T-helper 1 cell (primary cell): ENCODE data around the gene WRAP73.

Experiments used
- DNase-seq, 5 donors: peaks; one replicate each; pipeline ENCODE4 v3.0.0-alpha.2; 2012 to 2020

Gene WRAP73

DNA sequence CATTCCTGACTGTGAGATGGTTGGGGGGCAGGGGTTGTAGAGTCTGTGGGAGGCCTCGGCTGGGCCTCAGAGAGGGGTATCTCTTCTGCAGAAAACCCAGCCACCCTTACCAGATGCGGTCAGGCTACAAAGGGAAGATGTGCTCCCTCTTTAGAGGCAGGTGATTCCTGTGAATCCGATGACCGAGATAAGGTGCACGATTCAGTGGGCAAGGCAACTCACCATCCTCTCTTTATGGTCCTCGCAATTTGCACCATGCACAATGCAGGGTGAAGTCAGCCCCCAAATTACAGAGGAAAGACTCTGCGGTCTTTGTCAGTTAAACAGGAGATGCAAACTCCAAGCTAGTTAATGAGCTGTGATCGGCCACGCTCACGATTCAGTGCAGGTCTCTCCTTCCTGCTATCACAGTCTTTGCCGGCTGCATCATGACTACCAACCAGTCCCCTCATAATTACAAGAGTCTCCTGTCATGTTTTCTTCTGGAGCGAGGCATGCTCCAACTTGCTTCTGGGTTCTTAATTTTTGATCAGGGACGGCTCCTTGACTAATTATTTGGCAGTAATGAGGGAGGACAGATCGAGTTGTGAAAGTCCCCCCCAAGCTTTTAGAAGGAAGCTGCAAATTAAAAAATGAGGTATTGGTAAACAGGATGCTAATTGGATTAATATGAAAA lies 14.9 kb upstream of the WRAP73 start:
- DNase-seq, result no peak

GRCh38 chr1:3663999-3664699 lies 14.2 kb upstream of the WRAP73 start:
- no peak for DNase-seq

- no peak for DNase-seq
Measured at GRCh38 chr1:3662080-3662671, 12.3 kb upstream of the WRAP73 start.

DNA sequence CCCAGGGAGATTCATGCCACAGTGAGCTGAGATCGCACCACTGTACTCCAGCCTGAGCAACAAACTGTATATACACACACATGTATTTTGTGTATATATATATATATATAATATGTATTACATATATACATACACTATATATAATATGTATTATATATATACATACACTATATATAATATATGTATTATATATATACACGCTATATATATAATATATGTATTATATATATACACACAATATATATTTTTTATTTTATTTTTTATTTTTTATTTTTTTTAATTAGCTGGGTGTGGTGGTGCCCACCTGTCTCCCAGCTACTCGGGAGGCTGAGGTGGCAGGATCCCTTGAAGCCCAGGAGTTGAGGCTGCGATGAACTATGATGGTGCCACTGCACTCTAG lies 11.7 kb upstream of the WRAP73 start:
- DNase-seq, result no peak

- DNase-seq, result no peak
Measured at GRCh38 chr1:3660704-3661103, 10.8 kb upstream of the WRAP73 start.

GRCh38 chr1:3659093-3659492 lies 9.2 kb upstream of the WRAP73 start:
- no peak for DNase-seq

DNA sequence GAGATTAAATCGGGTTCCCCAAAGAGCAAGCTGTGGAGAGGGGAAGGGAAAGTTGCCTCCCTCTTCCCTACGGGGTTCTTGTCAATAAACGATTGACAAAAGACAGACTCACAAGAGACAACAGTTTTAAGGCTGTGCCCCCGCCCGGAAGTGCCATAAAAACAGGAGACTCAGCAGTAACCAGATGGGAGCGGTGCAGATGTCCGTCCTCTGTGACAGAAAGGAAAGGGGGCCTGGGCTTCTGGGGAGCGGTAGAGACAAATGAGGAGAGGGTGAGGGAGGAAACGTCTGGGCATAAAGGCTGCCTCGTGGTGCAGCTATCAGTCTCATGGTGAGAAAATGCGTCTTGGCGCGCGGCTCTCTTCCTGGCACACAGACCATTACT lies 8.3 kb upstream of the WRAP73 start:
- no peak for DNase-seq

- DNase-seq, result no peak
Measured at GRCh38 chr1:3657578-3658230, 7.8 kb upstream of the WRAP73 start.

- DNase-seq, result no peak
Measured at GRCh38 chr1:3657096-3657475, 7.2 kb upstream of the WRAP73 start.

GRCh38 chr1:3656450-3657095 lies 6.7 kb upstream of the WRAP73 start:
- DNase-seq, result peak in 1 of 5 donors; percentile 51

- no peak for DNase-seq
Measured at GRCh38 chr1:3654549-3655281, 4.8 kb upstream of the WRAP73 start.

- DNase-seq, result no peak
Measured at GRCh38 chr1:3653286-3653618, 3.3 kb upstream of the WRAP73 start.

- DNase-seq, result no peak
Measured at GRCh38 chr1:3652548-3653285, 2.8 kb upstream of the WRAP73 start.

GRCh38 chr1:3651930-3652547 lies 2.1 kb upstream of the WRAP73 start, which contains the start of gene TP73:
Gene TP73, plus strand, starts transcription at chr1:3652516. Its CDS starts 29,850 bp downstream, at chr1:3682366.
- DNase-seq, result no peak

DNA sequence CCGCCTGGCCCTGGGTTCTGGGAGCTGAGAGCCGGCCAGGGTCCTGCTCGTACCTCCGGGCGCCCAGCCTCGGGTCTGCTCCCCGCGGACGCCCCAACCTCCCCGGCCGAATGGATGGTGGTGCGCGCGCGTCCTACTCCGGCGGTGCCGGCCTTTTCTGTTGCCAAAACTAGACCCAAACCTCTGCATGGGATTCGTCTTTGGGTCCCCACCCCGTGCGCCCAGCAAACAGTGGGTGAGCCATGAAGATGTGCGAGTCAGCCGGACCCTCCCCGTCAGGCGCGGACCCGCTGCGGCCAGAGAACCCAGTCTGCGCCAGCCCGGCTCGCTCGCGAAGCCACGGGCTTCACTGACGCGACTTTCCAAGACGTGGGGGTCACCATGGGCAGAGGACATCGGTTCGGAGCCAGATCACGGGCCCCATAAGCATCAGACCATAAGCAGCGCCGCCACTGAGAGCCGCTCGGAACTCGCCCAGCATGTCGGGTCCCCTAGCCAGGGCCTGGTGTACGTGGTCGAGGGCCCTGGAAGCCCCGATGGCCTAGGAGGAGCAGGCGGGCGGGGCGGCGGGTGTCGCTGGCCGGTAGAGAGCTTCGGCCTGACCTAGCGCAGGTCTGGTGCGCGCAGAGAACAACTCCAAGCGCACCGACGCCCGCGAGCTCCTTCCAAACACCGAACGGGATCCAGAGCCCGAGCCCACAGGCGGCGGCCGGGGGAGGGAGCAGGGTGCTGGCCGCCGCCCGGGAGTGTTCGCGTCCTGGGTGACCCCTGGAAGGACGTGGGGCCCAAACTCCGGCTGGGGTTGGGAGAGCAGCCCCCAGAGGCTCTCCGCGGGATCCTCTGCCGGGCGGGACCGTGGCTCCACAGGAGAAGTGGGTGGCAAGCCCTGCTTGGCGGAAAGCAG lies 1.4 kb upstream of the WRAP73 start:
- DNase-seq, result no peak

DNA sequence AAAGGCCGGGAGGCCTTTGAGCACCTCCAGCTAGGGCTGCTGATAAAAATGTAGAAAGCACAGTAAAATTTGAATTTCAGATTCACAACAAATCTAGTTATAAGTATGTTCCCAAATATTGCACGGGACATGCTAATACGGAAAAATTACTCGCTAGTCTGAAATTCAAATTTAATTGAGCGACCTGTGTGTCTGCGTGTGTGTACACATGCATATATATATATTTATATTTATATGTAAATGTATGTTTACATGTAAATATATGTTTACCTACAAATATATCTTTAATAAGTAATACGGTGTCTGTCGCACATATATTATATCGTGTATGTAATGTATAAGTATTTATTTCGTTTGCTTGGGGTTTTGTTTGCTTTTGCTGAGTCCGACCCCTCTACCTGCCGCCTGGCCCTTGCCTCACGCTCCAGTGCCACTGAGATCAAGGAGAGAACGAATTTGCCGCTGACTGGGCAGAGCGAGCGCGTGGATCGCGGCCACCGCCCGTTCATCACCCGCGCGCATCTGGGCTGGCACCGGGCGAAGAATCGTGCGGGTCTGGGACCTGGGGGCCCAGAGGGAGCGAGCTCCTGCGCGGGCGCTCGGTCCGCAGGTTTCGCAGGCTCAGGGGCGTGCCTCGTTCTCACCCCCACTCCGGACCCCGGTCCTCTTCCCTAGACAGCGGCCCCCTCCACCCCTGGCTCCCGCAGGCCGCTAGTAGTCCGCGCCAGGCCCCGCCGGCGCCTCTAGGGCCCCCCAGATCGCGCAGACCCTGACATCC lies 534 bp upstream of the WRAP73 start:
- DNase-seq, result no peak

- no peak for DNase-seq
Measured at GRCh38 chr1:3646596-3646995, 3.3 kb downstream of the WRAP73 start.

- no peak for DNase-seq
Measured at GRCh38 chr1:3645666-3646355, 4.1 kb downstream of the WRAP73 start.

DNA sequence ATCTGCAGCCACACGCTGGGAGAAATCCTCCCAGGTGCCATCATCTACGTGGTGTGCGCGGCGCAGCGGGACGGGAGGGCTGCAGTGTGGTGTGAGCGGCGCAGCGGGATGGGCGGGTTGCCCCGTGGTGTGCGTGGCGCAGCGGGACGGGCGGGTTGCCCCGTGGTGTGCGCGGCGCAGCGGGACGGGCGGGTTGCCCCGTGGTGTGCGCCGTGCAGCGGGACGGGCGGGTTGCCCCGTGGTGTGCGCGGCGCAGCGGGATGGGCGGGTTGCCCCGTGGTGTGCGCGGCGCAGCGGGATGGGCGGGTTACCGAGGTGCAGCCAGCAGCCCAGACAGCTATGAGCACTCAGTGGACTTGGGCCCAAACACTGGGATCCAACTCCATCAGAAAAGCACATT lies 4.7 kb downstream of the WRAP73 start:
- DNase-seq, result no peak
